Left lung (tissue), 10 donors: ENCODE results near the gene COMMD1. TPM values are rescaled to one million over a fixed set of nuclear protein-coding genes. Genes with fewer than 3 reads are reported as not detected.

ENCODE experiments used
- ATAC-seq: fragments of 200-7000 bp; cut with Tn5 transposase; one replicate; pipeline ENCODE4 v1.9.1; 2020; ENCODE audit warnings: moderate library complexity
- DNase-seq, 4 donors: peaks; one replicate each; pipeline ENCODE4 v3.0.0-alpha.2; 2013 to 2020
- H3K27ac ChIP-seq, 2 donors: fragments of 200-600 bp; sonication (generic) in 1 of 2; one replicate each; pipeline versions ENCODE4 v1.5.0 to v1.8.0; 2020 to 2021
- H3K27me3 ChIP-seq, 2 donors: fragments of 200-600 bp; sonication (generic) in 1 of 2; one replicate each; pipeline versions ENCODE4 v1.5.0 to v1.8.0; 2020 to 2021
- H3K36me3 ChIP-seq, 2 donors: fragments of 200-600 bp; sonication (generic) in 1 of 2; one replicate each; pipeline versions ENCODE4 v1.5.0 to v1.8.0; 2020 to 2021
- H3K4me1 ChIP-seq, 2 donors: fragments of 200-600 bp; one replicate each; pipeline ENCODE4 v1.8.0; 2021
- H3K4me3 ChIP-seq, 2 donors: fragments of 200-600 bp; sonication (generic) in 1 of 2; one replicate each; pipeline versions ENCODE4 v1.5.0 to v1.8.0; 2020 to 2021; ENCODE audit warnings: mild to moderate bottlenecking in 1 of 2
- H3K9me3 ChIP-seq, 2 donors: fragments of 200-600 bp; sonication (generic) in 1 of 2; one replicate each; pipeline versions ENCODE4 v1.5.0 to v1.8.0; 2020 to 2021
- intact Hi-C, 2 donors: fragments of 100-400 bp; cut with DNase I; formaldehyde crosslinking; loops; one replicate each; pipeline versions ENCODE4 v1.11.2 to v1.14.2; 2022
- polyA plus RNA-seq, 6 donors: library from polyadenylated mRNA; unstranded; fragments of 120-200 nt; gene quantifications; one replicate each; pipeline ENCODE4 v1.2.1, GENCODE V29; 2013; ENCODE audit not compliant: insufficient read length in 6 of 6
- total RNA-seq, 2 donors: library from RNA; stranded (reverse); fragmentation: NEBNext Ultra II Directional; extraction: Animal tissue kit (Norgen Biotek cat#: 25700); gene quantifications; one replicate each; pipeline ENCODE4 v1.2.1, GENCODE V29; 2021
- TF ChIP-seq, protein P1 (sequence below), 2 donors: fragments of 200-600 bp; sonication (generic) in 1 of 2; IDR thresholded peaks; one replicate each; pipeline versions ENCODE4 v1.5.0 to v1.8.0; 2021; ENCODE audit warnings: antibody characterized with exemption in 2 of 2
- donor health status: DM: no; HTN: yes; CAD: no.
- donor health status: DM: no; HTN: no; CAD: no.

The COMMD1 gene
- total and polyA plus RNA-seq, 8 donors, result 34.1 to 91.5 (median 77.3) TPM

DNA sequence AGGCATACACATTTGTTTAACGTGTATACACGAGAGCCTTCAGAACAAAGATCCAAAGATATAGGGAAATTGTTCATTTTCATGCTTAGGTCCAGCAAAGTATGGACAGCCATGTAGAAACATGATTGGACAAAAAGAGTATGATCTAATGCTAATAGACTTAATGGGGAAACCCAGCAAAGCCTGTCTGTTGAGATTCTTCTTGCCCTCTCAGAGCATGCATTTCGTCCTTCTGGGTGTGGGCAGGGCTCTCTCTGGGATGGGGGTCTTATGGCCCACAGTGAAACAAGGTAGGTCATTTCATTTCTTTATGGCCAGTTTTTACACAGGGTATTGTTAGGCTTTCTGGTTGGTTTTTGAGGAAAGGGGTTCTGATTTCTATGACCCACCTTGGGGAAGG lies 124.4 kb downstream of the COMMD1 start:
- Histone ChIP-seq H3K4me3 (no peak overlapping the region), H3K36me3 (no peaks in the 10 kb centered on the region), H3K4me1 (no peaks in the 10 kb centered on the region), H3K9me3 (no peaks in the 10 kb centered on the region), H3K27ac (no peak overlapping the region), H3K27me3 (no peaks in the 10 kb centered on the region)
- intact Hi-C loops, result no loop called here
- TF ChIP-seq, protein P1, sequence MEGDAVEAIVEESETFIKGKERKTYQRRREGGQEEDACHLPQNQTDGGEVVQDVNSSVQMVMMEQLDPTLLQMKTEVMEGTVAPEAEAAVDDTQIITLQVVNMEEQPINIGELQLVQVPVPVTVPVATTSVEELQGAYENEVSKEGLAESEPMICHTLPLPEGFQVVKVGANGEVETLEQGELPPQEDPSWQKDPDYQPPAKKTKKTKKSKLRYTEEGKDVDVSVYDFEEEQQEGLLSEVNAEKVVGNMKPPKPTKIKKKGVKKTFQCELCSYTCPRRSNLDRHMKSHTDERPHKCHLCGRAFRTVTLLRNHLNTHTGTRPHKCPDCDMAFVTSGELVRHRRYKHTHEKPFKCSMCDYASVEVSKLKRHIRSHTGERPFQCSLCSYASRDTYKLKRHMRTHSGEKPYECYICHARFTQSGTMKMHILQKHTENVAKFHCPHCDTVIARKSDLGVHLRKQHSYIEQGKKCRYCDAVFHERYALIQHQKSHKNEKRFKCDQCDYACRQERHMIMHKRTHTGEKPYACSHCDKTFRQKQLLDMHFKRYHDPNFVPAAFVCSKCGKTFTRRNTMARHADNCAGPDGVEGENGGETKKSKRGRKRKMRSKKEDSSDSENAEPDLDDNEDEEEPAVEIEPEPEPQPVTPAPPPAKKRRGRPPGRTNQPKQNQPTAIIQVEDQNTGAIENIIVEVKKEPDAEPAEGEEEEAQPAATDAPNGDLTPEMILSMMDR (IDR thresholded peaks at IDR 0.05), result no peak
- ATAC-seq (no peak), DNase-seq (no peak)

DNA sequence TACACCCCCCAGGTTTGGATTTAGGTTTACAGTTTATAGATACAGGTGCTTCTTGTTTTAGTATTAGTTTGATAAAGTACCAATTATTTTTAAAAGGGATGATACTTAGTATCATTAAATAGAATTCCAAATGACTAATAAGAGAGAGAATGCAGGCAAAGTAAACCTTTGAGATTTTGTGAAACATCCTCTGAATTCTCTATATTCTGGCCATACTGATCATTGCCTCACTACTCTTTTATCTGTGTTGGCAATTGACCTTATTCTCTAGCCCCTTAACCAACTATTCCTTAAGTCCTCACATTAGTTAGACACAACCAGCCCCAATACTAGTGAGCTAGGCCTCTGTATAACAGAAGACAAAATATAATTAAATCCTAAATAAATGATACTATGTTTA lies 125.4 kb downstream of the COMMD1 start:
- ATAC-seq (no peak), DNase-seq (no peak)
- H3K27ac ChIP-seq, result no peak overlapping the region
- H3K4me3 ChIP-seq, result no peak overlapping the region
- intact Hi-C loops, result no loop called here
- H3K4me1 ChIP-seq, result no peaks in the 10 kb centered on the region
- no peaks in the 10 kb centered on the region for H3K27me3 ChIP-seq
- TF ChIP-seq, protein P1 (IDR thresholded peaks at IDR 0.05), result no peak
- no peaks in the 10 kb centered on the region for H3K36me3 ChIP-seq
- H3K9me3 ChIP-seq, result no peaks in the 10 kb centered on the region

DNA sequence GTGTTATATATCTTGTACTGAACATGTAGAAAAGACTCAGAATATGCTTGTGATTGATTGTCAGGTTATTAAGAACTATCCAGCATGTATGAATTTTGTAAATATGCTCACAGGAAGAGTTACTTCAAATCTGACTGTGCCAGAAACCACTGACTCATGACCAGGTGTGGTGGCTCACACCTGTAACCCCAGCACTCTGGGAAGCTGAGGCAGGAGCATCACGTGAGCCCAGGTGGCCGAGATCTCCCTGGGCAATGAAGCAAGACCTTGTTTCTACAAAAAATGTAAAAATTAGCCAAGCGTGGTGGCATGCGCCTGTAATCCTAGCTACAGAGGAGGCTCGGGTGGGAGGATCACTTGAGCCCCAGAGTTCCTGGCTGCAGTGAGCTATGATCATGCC lies 126.6 kb downstream of the COMMD1 start:
- Histone ChIP-seq H3K36me3 (no peaks in the 10 kb centered on the region), H3K27ac (no peak overlapping the region), H3K4me1 (no peaks in the 10 kb centered on the region), H3K9me3 (no peaks in the 10 kb centered on the region), H3K27me3 (no peaks in the 10 kb centered on the region), H3K4me3 (no peak overlapping the region)
- ATAC-seq (no peak), DNase-seq (no peak)
- intact Hi-C loops, result no loop called here
- TF ChIP-seq, protein P1 (IDR thresholded peaks at IDR 0.05), result no peak

- intact Hi-C loops, result no loop called here
- ATAC-seq (no peak), DNase-seq (no peak)
- no peaks in the 10 kb centered on the region for H3K27me3 ChIP-seq
- H3K27ac ChIP-seq, result no peak overlapping the region
- TF ChIP-seq, protein P1 (IDR thresholded peaks at IDR 0.05), result no peak
- peaks cover 0 to 10% of the 10 kb centered on the region in 2 donors for H3K4me1 ChIP-seq
- no peaks in the 10 kb centered on the region for H3K9me3 ChIP-seq
- H3K36me3 ChIP-seq, result no peaks in the 10 kb centered on the region
- H3K4me3 ChIP-seq, result no peak overlapping the region
These were observed 129.2 kb downstream of the COMMD1 start for GRCh38 chr2:62034715-62035114.

DNA sequence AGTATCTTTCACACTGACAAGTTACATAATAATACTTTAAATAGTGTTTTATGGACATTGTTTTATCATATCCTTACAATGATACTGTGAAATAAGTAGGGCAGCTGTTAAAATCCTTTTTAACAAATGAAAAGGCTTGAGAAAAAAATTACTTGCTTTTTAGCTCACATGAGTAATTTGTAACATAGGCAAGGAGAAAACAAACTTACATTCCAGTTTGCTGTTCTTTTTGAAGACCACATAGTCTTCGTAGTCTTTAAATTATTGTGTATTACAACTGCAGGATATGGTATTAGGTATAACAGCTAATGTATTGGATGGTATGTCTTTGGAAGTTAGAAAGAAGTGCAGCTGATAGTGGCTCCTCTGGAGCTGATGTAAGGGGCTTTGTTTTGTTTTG lies 130.8 kb downstream of the COMMD1 start:
- Histone ChIP-seq H3K4me3 (no peak overlapping the region), H3K27me3 (no peaks in the 10 kb centered on the region), H3K27ac (no peak overlapping the region), H3K4me1 (peaks cover 0 to 16% of the 10 kb centered on the region in 2 donors), H3K9me3 (no peaks in the 10 kb centered on the region), H3K36me3 (no peaks in the 10 kb centered on the region)
- DNase-seq (no peak), ATAC-seq (no peak)
- TF ChIP-seq, protein P1 (IDR thresholded peaks at IDR 0.05), result no peak
- intact Hi-C loops, result no loop called here
